ENCODE data around the gene RAB8A. TPM values are rescaled to one million over a fixed set of nuclear protein-coding genes. Genes with fewer than 3 reads are reported as not detected.

Gene RAB8A
- total RNA-seq, 6 donors from 2014 or later = 29.3 to 117 (median 60.6) TPM

- Histone ChIP-seq H3K27me3 (no peaks in the 10 kb centered on the region), H3K36me3 (no peaks in the 10 kb centered on the region), H3K9me3 (no peaks in the 10 kb centered on the region), H3K4me1 (peaks cover 43 to 70% (median 56%) of the 10 kb centered on the region in 4 donors), H3K4me3 (peak overlapping the region in 1 of 4 donors; percentile 16), H3K27ac (peak overlapping the region; percentile 80 to 91 (median 86))
- WGBS, 2 donors = 90 to 96% methylated on average over 5 to 9 of the region's 9 CpGs
- ATAC-seq (ENCODE audit: low FRiP score in 2 of 2) (no peak), DNase-seq (no peak)
- no peak for TF ChIP-seq CTCF (IDR thresholded peaks at IDR 0.05)
- no peak for TF ChIP-seq POLR2AphosphoS5 (IDR thresholded peaks at IDR 0.05)
- no peak for TF ChIP-seq POLR2A (IDR thresholded peaks at IDR 0.05)
- no peak for TF ChIP-seq EP300 (IDR thresholded peaks at IDR 0.05)
These were observed 40.5 kb upstream of the RAB8A start for GRCh38 chr19:16071072-16071691.

GRCh38 chr19:16073481-16073880 lies 38.2 kb upstream of the RAB8A start:
- DNase-seq = no peak
- no peak for TF ChIP-seq POLR2AphosphoS5 (IDR thresholded peaks at IDR 0.05)
- TF ChIP-seq EP300 (IDR thresholded peaks at IDR 0.05) = no peak
- 90 to 96% methylated on average over 4 to 7 of the region's 7 CpGs for WGBS, 2 donors
- peaks cover 42 to 68% (median 47%) of the 10 kb centered on the region in 4 donors for H3K4me1 ChIP-seq
- ATAC-seq (ENCODE audit: low FRiP score in 2 of 2) = no peak
- H3K9me3 ChIP-seq = no peaks in the 10 kb centered on the region
- H3K27me3 ChIP-seq = no peaks in the 10 kb centered on the region
- H3K4me3 ChIP-seq = no peak overlapping the region
- peaks cover 0 to 7% (median 0%) of the 10 kb centered on the region in 4 donors for H3K36me3 ChIP-seq
- peak overlapping the region in 3 of 4 donors; percentile 85 to 91 (median 88) for H3K27ac ChIP-seq

- no peak for DNase-seq
- WGBS, 2 donors = 43 to 48% methylated on average over 3 of the region's 3 CpGs
- H3K4me1 ChIP-seq = peaks cover 45 to 71% (median 46%) of the 10 kb centered on the region in 4 donors
These were observed 37.7 kb upstream of the RAB8A start for GRCh38 chr19:16073988-16074387.

GRCh38 chr19:16074488-16075365 lies 37.0 kb upstream of the RAB8A start:
- no peaks in the 10 kb centered on the region for H3K27me3 ChIP-seq
- H3K9me3 ChIP-seq = no peaks in the 10 kb centered on the region
- 95 to 97% methylated on average over 10 of the region's 10 CpGs for WGBS, 2 donors
- no peak for DNase-seq
- ATAC-seq (ENCODE audit: low FRiP score in 2 of 2) = no peak
- peak overlapping the region in 3 of 4 donors; percentile 99 to 100 (median 99) for H3K27ac ChIP-seq
- H3K36me3 ChIP-seq = peaks cover 0 to 7% (median 0%) of the 10 kb centered on the region in 4 donors
- H3K4me3 ChIP-seq = no peak overlapping the region
- H3K4me1 ChIP-seq = peaks cover 50 to 72% (median 51%) of the 10 kb centered on the region in 4 donors
- TF ChIP-seq POLR2A (IDR thresholded peaks at IDR 0.05) (no peak), CTCF (IDR thresholded peaks at IDR 0.05) (no peak)

More at GRCh38 chr19:16073988-16074387, 37.7 kb upstream of the RAB8A start:
- no peaks in the 10 kb centered on the region for H3K9me3 ChIP-seq
- no peak for TF ChIP-seq CTCF (IDR thresholded peaks at IDR 0.05)
- TF ChIP-seq POLR2AphosphoS5 (IDR thresholded peaks at IDR 0.05) = no peak
- TF ChIP-seq POLR2A (IDR thresholded peaks at IDR 0.05) = no peak
- no peak for TF ChIP-seq EP300 (IDR thresholded peaks at IDR 0.05)
- H3K27me3 ChIP-seq = no peaks in the 10 kb centered on the region
- no peak overlapping the region for H3K4me3 ChIP-seq
- H3K36me3 ChIP-seq = peaks cover 0 to 7% (median 0%) of the 10 kb centered on the region in 4 donors
- ATAC-seq (ENCODE audit: low FRiP score in 2 of 2) = no peak
- H3K27ac ChIP-seq = peak overlapping the region in 2 of 4 donors; percentile 99 to 100

GRCh38 chr19:16075430-16076153 lies 36.1 kb upstream of the RAB8A start:
- Histone ChIP-seq H3K9me3 (no peaks in the 10 kb centered on the region), H3K27ac (peak overlapping the region; percentile 99 to 100 (median 99)), H3K4me3 (peak overlapping the region in 3 of 4 donors; percentile 78 to 94 (median 81)), H3K4me1 (peaks cover 51 to 72% (median 52%) of the 10 kb centered on the region in 4 donors), H3K36me3 (peaks cover 0 to 12% (median 0%) of the 10 kb centered on the region in 4 donors), H3K27me3 (no peaks in the 10 kb centered on the region)
- ATAC-seq (ENCODE audit: low FRiP score in 2 of 2) = no peak
- DNase-seq = no peak
- WGBS, 2 donors = 27 to 33% methylated on average over 17 to 21 of the region's 21 CpGs
- TF ChIP-seq POLR2AphosphoS5 (IDR thresholded peaks at IDR 0.05) = no peak
- TF ChIP-seq EP300 (IDR thresholded peaks at IDR 0.05) = no peak
- TF ChIP-seq POLR2A (IDR thresholded peaks at IDR 0.05) = no peak
- no peak for TF ChIP-seq CTCF (IDR thresholded peaks at IDR 0.05)

Data from upper lobe of left lung (tissue), 6 donors.